MM.1S (cell line): ENCODE results near the gene DRC7.

ENCODE experiments used
- EZH2 ChIP-seq: fragments of 300-600 bp; sonication (generic); optimal IDR thresholded peaks from 2 replicates; pipeline ENCODE3; 2017; ENCODE audit warnings: low read depth, mild to moderate bottlenecking, antibody characterized with exemption, low read length, mixed read lengths
- EZH2phosphoT487 ChIP-seq: fragments of 300-600 bp; sonication (generic); IDR thresholded peaks from 2 replicates; pipeline ENCODE4 v1.6.1; 2018; ENCODE audit warnings: antibody characterized with exemption, low read length
- TF ChIP-seq, protein P1 (sequence below): fragments of 300-600 bp; sonication (generic); IDR thresholded peaks from 2 replicates; pipeline ENCODE4 v1.5.1; 2016; ENCODE audit warnings: antibody characterized with exemption, low read length, mixed read lengths

DNA sequence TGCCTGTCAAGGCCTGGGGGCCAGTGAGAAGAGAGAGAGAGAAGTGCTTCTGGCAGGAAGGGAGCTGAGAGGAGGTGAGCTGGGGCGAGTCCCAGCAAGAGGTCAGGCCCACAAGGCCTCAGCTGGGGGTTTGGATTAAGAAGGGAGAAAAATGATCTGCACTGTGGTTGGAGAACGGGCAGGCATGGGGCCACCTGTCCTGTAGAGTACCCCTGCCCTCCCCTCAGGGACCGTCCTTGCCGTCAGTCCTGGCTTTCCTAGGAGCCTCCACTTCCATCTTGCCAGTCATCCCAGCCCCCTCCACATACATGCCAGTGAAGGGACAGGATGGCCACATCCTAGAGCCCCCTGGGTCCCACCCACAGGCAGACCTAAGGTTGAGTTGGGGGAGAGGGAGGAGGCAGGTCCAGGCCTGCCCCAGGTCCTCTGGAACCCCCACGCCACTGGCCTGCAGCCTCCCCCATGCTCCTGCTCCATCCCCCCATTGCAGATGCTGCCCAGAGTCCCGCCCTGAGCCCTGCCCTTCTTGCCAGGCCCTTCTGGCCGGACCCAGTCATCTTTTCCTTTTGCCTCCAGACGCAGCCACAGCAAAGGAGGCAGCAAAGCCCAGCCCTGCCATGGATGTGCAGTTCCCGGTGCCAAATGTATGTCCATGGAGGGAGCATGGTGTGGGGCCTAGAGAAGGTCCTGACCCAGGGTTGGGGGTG is 59.9 kb downstream of the DRC7 start:
- TF ChIP-seq, protein P1, sequence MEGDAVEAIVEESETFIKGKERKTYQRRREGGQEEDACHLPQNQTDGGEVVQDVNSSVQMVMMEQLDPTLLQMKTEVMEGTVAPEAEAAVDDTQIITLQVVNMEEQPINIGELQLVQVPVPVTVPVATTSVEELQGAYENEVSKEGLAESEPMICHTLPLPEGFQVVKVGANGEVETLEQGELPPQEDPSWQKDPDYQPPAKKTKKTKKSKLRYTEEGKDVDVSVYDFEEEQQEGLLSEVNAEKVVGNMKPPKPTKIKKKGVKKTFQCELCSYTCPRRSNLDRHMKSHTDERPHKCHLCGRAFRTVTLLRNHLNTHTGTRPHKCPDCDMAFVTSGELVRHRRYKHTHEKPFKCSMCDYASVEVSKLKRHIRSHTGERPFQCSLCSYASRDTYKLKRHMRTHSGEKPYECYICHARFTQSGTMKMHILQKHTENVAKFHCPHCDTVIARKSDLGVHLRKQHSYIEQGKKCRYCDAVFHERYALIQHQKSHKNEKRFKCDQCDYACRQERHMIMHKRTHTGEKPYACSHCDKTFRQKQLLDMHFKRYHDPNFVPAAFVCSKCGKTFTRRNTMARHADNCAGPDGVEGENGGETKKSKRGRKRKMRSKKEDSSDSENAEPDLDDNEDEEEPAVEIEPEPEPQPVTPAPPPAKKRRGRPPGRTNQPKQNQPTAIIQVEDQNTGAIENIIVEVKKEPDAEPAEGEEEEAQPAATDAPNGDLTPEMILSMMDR, result no peak
- TF ChIP-seq EZH2 (no peak), EZH2phosphoT487 (no peak)
